Spleen (tissue), 11 donors: ENCODE data around the gene EHBP1L1. TPM values are rescaled to one million over a fixed set of nuclear protein-coding genes. Genes with fewer than 3 reads are reported as not detected.

Source experiments
- DNase-seq: peaks from one replicate; pipeline ENCODE4 v3.0.0-alpha.2; 2020
- H3K27ac ChIP-seq, 8 donors: fragments of 200-600 bp; sonication (generic) in 7 of 8; 1 replicate in 4 of 8; 2 replicates in 4 of 8; pipeline versions ENCODE4 v1.5.0 to v1.8.0; 2016 to 2021; ENCODE audit warnings: inconsistent platforms in 4 of 8, mild to moderate bottlenecking in 4 of 8, moderate library complexity in 1 of 8
- H3K27me3 ChIP-seq, 7 donors: fragments of 200-600 bp; sonication (generic) in 6 of 7; replicated peaks in 1 of 7; 1 replicate in 4 of 7; 2 replicates in 3 of 7; pipeline versions ENCODE4 v1.5.0 to v1.8.0; 2016 to 2021; ENCODE audit warnings: inconsistent platforms in 3 of 7, mild to moderate bottlenecking in 1 of 7
- H3K36me3 ChIP-seq, 6 donors: fragments of 200-600 bp; sonication (generic) in 5 of 6; 1 replicate in 4 of 6; 2 replicates in 2 of 6; pipeline versions ENCODE4 v1.5.0 to v1.8.0; 2016 to 2021; ENCODE audit warnings: inconsistent platforms in 2 of 6
- H3K4me1 ChIP-seq, 6 donors: fragments of 200-600 bp; sonication (generic) in 5 of 6; 1 replicate in 3 of 6; 2 replicates in 3 of 6; pipeline versions ENCODE4 v1.5.0 to v1.8.0; 2016 to 2021; ENCODE audit warnings: inconsistent platforms in 3 of 6
- H3K4me3 ChIP-seq, 8 donors: fragments of 200-600 bp; sonication (generic) in 7 of 8; 1 replicate in 4 of 8; 2 replicates in 4 of 8; pipeline versions ENCODE4 v1.5.0 to v1.8.0; 2016 to 2021; ENCODE audit warnings: inconsistent platforms in 4 of 8, mild to moderate bottlenecking in 4 of 8, moderate library complexity in 2 of 8
- H3K9me3 ChIP-seq, 8 donors: fragments of 200-600 bp; sonication (generic) in 7 of 8; 1 replicate in 4 of 8; 2 replicates in 4 of 8; pipeline versions ENCODE4 v1.5.0 to v1.8.0; 2016 to 2021; ENCODE audit warnings: inconsistent platforms in 4 of 8
- CTCF ChIP-seq, 11 experiments: fragments of 200-600 bp in 7 of 11; fragments of 450-650 bp in 4 of 11; sonication (generic) in 4 of 11; IDR thresholded peaks in 8 of 11; conservative IDR thresholded peaks in 3 of 11; 1 replicate in 7 of 11; 2 replicates in 4 of 11; pipeline versions ENCODE4 v1.4.0 to v1.8.0; 2016 to 2021; ENCODE audit warnings: antibody characterized with exemption in 11 of 11, inconsistent platforms in 4 of 11, mild to moderate bottlenecking in 1 of 11
- POLR2A ChIP-seq, 3 donors: fragments of 450-650 bp; IDR thresholded peaks; one replicate each; pipeline ENCODE4 v1.5.1; 2017; ENCODE audit warnings: antibody characterized with exemption in 3 of 3, mild to moderate bottlenecking in 1 of 3
- POLR2AphosphoS5 ChIP-seq, 3 donors: sonication (generic); formaldehyde crosslinking; IDR thresholded peaks; one replicate each; pipeline ENCODE4 v1.5.1; 2017; ENCODE audit warnings: antibody characterized with exemption in 3 of 3
- WGBS, 5 donors: extraction: QIAGEN DNeasy Blood & Tissue Kit in 3 of 5; methylation state at CpG; one replicate each; pipeline versions ENCODE4 v1.1.5 to v1.1.7; 2013 to 2018; 5-methylcytosine and 5-hydroxymethylcytosine counted together
- intact Hi-C: fragments of 100-400 bp; cut with DNase I; formaldehyde crosslinking; loops from one replicate; pipeline ENCODE4 v1.15.0; 2023; ENCODE audit warnings: low total_unique reads
- polyA plus RNA-seq, 3 donors: library from polyadenylated mRNA; stranded (reverse); fragments of 200-250 nt; gene quantifications; one replicate each; pipeline ENCODE4 v1.2.1, GENCODE V29; 2013
- total RNA-seq, 7 donors: library from RNA; depleted of rRNA in 3 of 7; stranded (reverse); fragments of >200 nt in 3 of 7; fragmentation: NEBNext Ultra II Directional in 4 of 7; extraction: Animal tissue kit (Norgen Biotek cat#: 25700) in 4 of 7; gene quantifications; one replicate each; pipeline versions ENCODE4 v1.1.0 to v1.2.1, GENCODE V29; 2016 to 2021
- donor health status: healthy with polysubstance abuse.
- donor health status: DM: no; HTN: no; CAD: no; lungs with moderate emphysema.
- donor health status: DM: no; HTN: no; CAD: no.
- donor health status: Bipolar disorder and iron deficiency.
- donor health status: healthy.
- donor health status: DM: no; HTN: no; CAD: no.
- donor health status: DM: yes; HTN: yes; CAD: no.

The EHBP1L1 gene
- total and polyA plus RNA-seq, 10 donors: 44.3 to 365 (median 215) TPM

DNA sequence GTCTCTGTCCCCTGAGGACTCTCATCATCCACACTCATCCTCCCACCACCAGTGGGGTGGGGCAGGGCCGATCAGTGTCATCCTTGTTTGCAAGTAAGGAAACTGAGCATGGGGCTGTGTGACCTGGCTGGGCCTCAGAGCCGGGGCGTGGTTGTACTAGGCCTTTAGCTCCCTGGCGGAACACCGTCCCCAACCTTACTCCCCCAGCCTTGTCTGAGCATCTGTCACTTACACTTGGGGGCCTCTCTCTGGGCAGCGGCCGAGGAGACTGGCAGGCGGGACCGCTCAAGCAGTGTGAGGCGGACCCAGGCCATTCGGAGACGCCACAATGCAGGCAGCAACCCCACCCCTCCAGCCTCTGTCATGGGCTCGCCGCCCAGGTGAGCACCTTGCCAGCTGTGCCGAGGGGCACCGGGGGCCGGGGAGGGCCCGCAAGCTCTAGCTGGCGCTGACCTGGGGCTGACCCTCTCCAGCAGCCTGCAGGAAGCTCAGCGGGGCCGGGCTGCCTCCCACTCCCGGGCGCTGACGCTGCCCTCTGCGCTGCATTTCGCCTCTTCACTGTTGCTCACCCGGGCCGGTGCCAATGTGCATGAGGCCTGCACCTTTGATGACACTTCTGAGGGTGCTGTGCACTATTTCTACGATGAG lies 43.6 kb downstream of the EHBP1L1 start:
- Histone ChIP-seq H3K27ac (no peak overlapping the region), H3K27me3 (no peaks in the 10 kb centered on the region), H3K4me1 (peaks cover 12 to 52% (median 29%) of the 10 kb centered on the region in 6 donors), H3K9me3 (no peaks in the 10 kb centered on the region), H3K4me3 (no peak overlapping the region), H3K36me3 (peaks cover 10 to 76% (median 72%) of the 10 kb centered on the region in 6 donors)
- peak; percentile 75 for DNase-seq
- WGBS, 5 donors: 91 to 96% (median 94%) methylated on average over 20 to 29 of the region's 29 CpGs
- intact Hi-C loops: no loop called here
- no peak for TF ChIP-seq POLR2A (IDR thresholded peaks at IDR 0.05)
- peak in 1 of 3 donors; percentile 16 for TF ChIP-seq POLR2AphosphoS5 (IDR thresholded peaks at IDR 0.05)

DNA sequence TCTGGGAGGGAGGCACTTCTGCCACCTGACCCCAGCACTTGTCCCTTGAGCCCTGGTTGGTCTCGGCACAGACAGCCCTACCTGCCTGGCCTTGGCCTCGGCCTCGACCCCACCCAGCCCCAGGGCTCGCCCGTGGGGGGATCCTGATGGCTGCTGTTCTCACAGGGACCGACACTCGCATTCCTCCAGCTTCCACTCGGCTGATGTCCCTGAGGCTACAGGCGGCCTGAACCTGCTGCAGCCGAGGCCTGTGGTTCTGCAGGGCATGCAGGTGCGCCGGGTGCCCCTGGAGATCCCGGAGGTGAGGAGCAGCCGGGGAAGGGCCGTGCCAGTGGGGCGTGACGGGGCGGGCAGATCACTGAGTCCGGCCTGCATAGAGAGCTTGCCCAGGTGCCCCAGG lies 44.8 kb downstream of the EHBP1L1 start:
- Histone ChIP-seq H3K27ac (no peak overlapping the region), H3K9me3 (no peaks in the 10 kb centered on the region), H3K4me3 (no peak overlapping the region), H3K4me1 (peaks cover 12 to 60% (median 30%) of the 10 kb centered on the region in 6 donors), H3K27me3 (no peaks in the 10 kb centered on the region), H3K36me3 (peaks cover 10 to 89% (median 84%) of the 10 kb centered on the region in 6 donors)
- DNase-seq: peak; percentile 74
- 89 to 95% (median 92%) methylated on average over 17 to 19 of the region's 19 CpGs for WGBS, 5 donors
- intact Hi-C loops: no loop called here
- TF ChIP-seq POLR2AphosphoS5 (IDR thresholded peaks at IDR 0.05) (peak in 1 of 3 donors; percentile 42), POLR2A (IDR thresholded peaks at IDR 0.05) (no peak), CTCF (IDR thresholded peaks at IDR 0.05 in 8 of 11, conservative IDR thresholded peaks at IDR 0.05 in 3 of 11) (no peak)

- 95 to 97% (median 96%) methylated on average over 12 to 14 of the region's 14 CpGs for WGBS, 5 donors
- intact Hi-C loops: no loop called here
- H3K36me3 ChIP-seq: peaks cover 10 to 97% (median 91%) of the 10 kb centered on the region in 6 donors
Observed at GRCh38 chr11:65621460-65621859, 45.6 kb downstream of the EHBP1L1 start.

DNA sequence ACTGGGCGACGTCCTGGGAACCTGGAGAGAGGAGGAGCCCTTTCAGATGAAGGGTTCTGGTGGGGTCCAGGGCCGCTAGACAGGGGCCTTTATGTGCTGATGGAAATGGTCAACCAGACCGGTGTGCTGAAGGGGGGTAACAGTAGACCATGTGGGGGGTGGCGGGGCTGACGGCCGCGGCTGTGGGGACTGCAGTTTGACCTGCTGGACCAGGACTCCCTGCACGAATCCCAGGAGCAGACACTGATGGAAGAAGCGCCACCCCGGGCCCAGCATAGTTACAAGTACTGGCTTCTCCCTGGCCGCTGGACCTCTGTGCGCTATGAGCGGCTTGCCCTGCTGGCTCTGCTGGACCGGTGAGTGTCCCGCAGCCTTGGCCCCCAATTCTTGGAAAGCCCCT lies 46.2 kb downstream of the EHBP1L1 start:
- H3K9me3 ChIP-seq: no peaks in the 10 kb centered on the region
- no peak overlapping the region for H3K4me3 ChIP-seq
- intact Hi-C loops: no loop called here
- 90 to 98% (median 95%) methylated on average over 5 to 16 of the region's 16 CpGs for WGBS, 5 donors
- no peak overlapping the region for H3K27ac ChIP-seq
- H3K36me3 ChIP-seq: peaks cover 10 to 100% (median 97%) of the 10 kb centered on the region in 6 donors
- H3K4me1 ChIP-seq: peaks cover 3 to 62% (median 29%) of the 10 kb centered on the region in 6 donors
- no peaks in the 10 kb centered on the region for H3K27me3 ChIP-seq
- TF ChIP-seq POLR2AphosphoS5 (IDR thresholded peaks at IDR 0.05): no peak
- TF ChIP-seq CTCF (IDR thresholded peaks at IDR 0.05 in 8 of 11, conservative IDR thresholded peaks at IDR 0.05 in 3 of 11): no peak
- no peak for TF ChIP-seq POLR2A (IDR thresholded peaks at IDR 0.05)
- no peak for DNase-seq

More at GRCh38 chr11:65621460-65621859, 45.6 kb downstream of the EHBP1L1 start:
- TF ChIP-seq CTCF (IDR thresholded peaks at IDR 0.05 in 8 of 11, conservative IDR thresholded peaks at IDR 0.05 in 3 of 11) (no peak), POLR2AphosphoS5 (IDR thresholded peaks at IDR 0.05) (peak in 1 of 3 donors; percentile 18), POLR2A (IDR thresholded peaks at IDR 0.05) (no peak)
- H3K4me1 ChIP-seq: peaks cover 8 to 62% (median 33%) of the 10 kb centered on the region in 6 donors
- H3K9me3 ChIP-seq: no peaks in the 10 kb centered on the region
- H3K27ac ChIP-seq: no peak overlapping the region
- DNase-seq: no peak
- no peaks in the 10 kb centered on the region for H3K27me3 ChIP-seq
- no peak overlapping the region for H3K4me3 ChIP-seq
